ENCODE measurements around the gene NME3.

The NME3 gene

DNA sequence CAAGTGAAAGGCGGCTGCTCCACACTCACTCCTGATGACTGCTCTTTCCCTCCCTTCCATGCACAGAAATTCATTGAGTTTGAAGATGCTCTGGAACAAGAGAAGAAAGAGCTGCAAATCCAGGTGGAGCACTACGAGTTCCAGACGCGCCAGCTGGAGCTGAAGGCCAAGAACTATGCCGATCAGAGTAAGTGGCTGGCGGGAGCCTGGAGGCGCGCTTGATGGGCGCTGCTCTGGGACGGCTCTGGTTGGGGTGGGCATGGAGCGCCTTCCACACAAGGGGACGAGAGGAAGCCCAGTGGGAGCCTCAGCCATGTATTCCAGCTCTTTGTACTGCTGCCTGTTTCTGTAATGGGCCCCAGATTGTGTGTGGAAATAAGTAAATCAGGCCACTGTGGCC, 46.9 kb downstream of the NME3 start:
- DNase-seq (ENCODE audit: low read depth), result no peak

DNA sequence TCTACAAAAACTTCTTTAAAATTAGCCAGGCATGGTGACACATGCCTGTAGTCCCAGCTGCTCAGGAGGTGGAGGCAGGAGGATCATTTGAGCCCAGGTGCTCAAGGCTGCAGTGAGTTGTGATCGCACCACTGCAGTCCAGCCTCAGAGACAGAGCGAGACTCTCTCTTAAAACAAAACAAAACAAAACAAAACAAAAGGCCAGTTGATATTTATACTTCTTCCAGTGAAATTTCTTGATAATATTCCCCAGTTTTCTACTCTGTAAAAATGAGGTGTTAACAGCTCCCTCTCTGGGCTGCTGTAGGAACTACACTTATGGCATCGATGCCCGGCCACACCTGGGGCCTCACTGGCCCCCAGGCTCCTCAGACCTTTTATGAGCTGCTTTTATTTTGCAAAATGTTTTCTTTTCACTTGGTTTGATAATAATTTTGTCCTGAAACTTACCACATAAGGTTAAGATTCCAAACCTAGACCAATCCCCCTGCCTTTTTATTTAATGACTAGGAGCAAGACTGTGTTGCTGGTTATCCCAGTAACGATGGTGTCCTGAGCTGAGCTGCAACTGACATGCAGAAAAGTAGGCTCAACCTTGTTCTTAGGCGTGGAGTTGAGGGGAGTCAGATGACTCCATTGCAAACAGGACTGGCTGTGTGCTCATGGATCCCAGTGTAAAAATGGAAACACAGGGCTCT, 47.7 kb downstream of the NME3 start:
- DNase-seq (ENCODE audit: low read depth), result no peak

DNA sequence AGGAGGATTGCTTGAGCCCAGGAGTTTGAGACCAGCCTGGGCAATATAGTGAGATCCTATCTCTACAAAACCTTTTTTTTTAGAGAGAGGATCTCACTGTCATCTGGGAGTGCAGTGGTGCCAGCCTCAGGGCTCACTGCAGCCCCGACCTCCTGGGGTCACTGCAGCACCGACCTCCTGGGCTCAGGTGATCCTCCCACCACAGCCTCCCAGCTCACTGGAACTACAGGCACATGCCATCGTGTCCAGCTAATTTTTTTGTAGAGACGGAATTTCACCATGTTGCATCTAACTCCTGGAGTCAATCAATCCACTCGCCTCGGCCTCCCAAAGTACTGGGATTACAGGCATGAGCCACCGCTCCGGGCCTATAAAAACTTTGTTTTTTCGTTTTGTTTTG, 50.0 kb downstream of the NME3 start:
- DNase-seq (ENCODE audit: low read depth), result no peak

Data from GM04503 (cell line).